H9 (cell line): ENCODE data around the gene PRUNE2. TPM values are rescaled to one million over a fixed set of nuclear protein-coding genes. Genes with fewer than 3 reads are reported as not detected.

Experiments used
- DNase-seq: peaks from one replicate; pipeline ENCODE4 v3.0.0-alpha.2; 2017
- H2AFZ ChIP-seq: one replicate; pipeline ENCODE4 v1.6.1; 2013; ENCODE audit warnings: mild to moderate bottlenecking, low read length, control low read depth, moderate library complexity
- H2AK5ac ChIP-seq: 2 replicates; pipeline ENCODE4 v1.6.1; 2013; ENCODE audit warnings: low read length, control low read depth, mixed read lengths; ENCODE audit not compliant: insufficient read length
- H2BK120ac ChIP-seq: one replicate; pipeline ENCODE4 v1.6.1; 2013; ENCODE audit warnings: low read depth, mild to moderate bottlenecking, low read length, control low read depth, inconsistent platforms; ENCODE audit not compliant: poor library complexity, severe bottlenecking
- H2BK12ac ChIP-seq: 2 replicates; pipeline ENCODE4 v1.6.1; 2013; ENCODE audit warnings: low read length, control low read depth, mixed read lengths, low read depth; ENCODE audit not compliant: insufficient read length
- H2BK15ac ChIP-seq: 2 replicates; pipeline ENCODE4 v1.6.1; 2013; ENCODE audit warnings: low read depth, low read length, control low read depth
- H2BK20ac ChIP-seq: one replicate; pipeline ENCODE4 v1.6.1; 2013; ENCODE audit warnings: low read depth, mild to moderate bottlenecking, low read length, control low read depth, inconsistent platforms; ENCODE audit not compliant: poor library complexity, severe bottlenecking
- H2BK5ac ChIP-seq: 2 replicates; pipeline ENCODE4 v1.6.1; 2013; ENCODE audit warnings: low read length, control low read depth, mixed read lengths; ENCODE audit not compliant: insufficient read length
- H3K14ac ChIP-seq: 2 replicates; pipeline ENCODE4 v1.6.1; 2013; ENCODE audit warnings: low read length, control low read depth; ENCODE audit not compliant: insufficient read depth
- H3K18ac ChIP-seq: 2 replicates; pipeline ENCODE4 v1.6.1; 2013; ENCODE audit warnings: low read depth, mild to moderate bottlenecking, mixed read lengths, low read length, control low read depth; ENCODE audit not compliant: insufficient read length
- H3K23ac ChIP-seq: 2 replicates; pipeline ENCODE4 v1.6.1; 2013; ENCODE audit warnings: low read length, control low read depth, mixed read lengths, low read depth; ENCODE audit not compliant: insufficient read length
- H3K23me2 ChIP-seq: 2 replicates; pipeline ENCODE4 v1.6.1; 2013; ENCODE audit warnings: low read depth, mild to moderate bottlenecking, mixed read lengths, low read length, control low read depth; ENCODE audit not compliant: insufficient read length, poor library complexity, severe bottlenecking
- H3K27ac ChIP-seq: 2 replicates; pipeline ENCODE4 v1.5.1; 2013; ENCODE audit warnings: low read length, control low read depth, mixed read lengths, low read depth; ENCODE audit not compliant: insufficient read length
- H3K27me3 ChIP-seq: 2 replicates; pipeline ENCODE4 v1.6.1; 2013; ENCODE audit warnings: low read length, control low read depth, inconsistent platforms; ENCODE audit not compliant: insufficient read depth
- H3K4ac ChIP-seq: 2 replicates; pipeline ENCODE4 v1.6.1; 2013; ENCODE audit warnings: low read depth, mild to moderate bottlenecking, control low read depth, inconsistent platforms, low read length, moderate library complexity
- H3K4me1 ChIP-seq: 2 replicates; pipeline ENCODE4 v1.6.1; 2013; ENCODE audit warnings: low read length, control low read depth, inconsistent platforms; ENCODE audit not compliant: insufficient read depth
- H3K4me2 ChIP-seq: 2 replicates; pipeline ENCODE4 v1.6.1; 2013; ENCODE audit warnings: low read length, control low read depth, mixed read lengths; ENCODE audit not compliant: insufficient read length, insufficient read depth
- H3K56ac ChIP-seq: 2 replicates; pipeline ENCODE4 v1.6.1; 2013; ENCODE audit warnings: low read depth, mild to moderate bottlenecking, mixed read lengths, low read length, control low read depth; ENCODE audit not compliant: insufficient read length
- H3K79me1 ChIP-seq: 2 replicates; pipeline ENCODE4 v1.6.1; 2013; ENCODE audit warnings: low read depth, mild to moderate bottlenecking, moderate library complexity, low read length, control low read depth, inconsistent platforms; ENCODE audit not compliant: insufficient read depth, poor library complexity, severe bottlenecking
- H3K79me2 ChIP-seq: 2 replicates; pipeline ENCODE4 v1.6.1; 2013; ENCODE audit warnings: low read length, control low read depth, inconsistent platforms; ENCODE audit not compliant: insufficient read depth
- H3K9ac ChIP-seq: 2 replicates; pipeline ENCODE4 v1.6.1; 2013; ENCODE audit warnings: low read length, control low read depth, mixed read lengths; ENCODE audit not compliant: insufficient read length; ENCODE audit errors: extremely low read depth
- H3K9me3 ChIP-seq: one replicate; pipeline ENCODE4 v1.6.1; 2013; ENCODE audit warnings: low read depth, low read length, inconsistent platforms; ENCODE audit not compliant: control insufficient read depth
- H3T11ph ChIP-seq: one replicate; pipeline ENCODE4 v1.6.1; 2013; ENCODE audit warnings: mild to moderate bottlenecking, low read length, control low read depth, inconsistent platforms
- H4K20me1 ChIP-seq: one replicate; pipeline ENCODE4 v1.6.1; 2013; ENCODE audit not compliant: control insufficient read depth, insufficient read length, insufficient read depth
- H4K5ac ChIP-seq: 2 replicates; pipeline ENCODE4 v1.6.1; 2013; ENCODE audit warnings: low read depth, mild to moderate bottlenecking, mixed read lengths, low read length, control low read depth; ENCODE audit not compliant: insufficient read length
- H4K8ac ChIP-seq: replicated peaks from 2 replicates; pipeline ENCODE4 v1.6.1; 2013; ENCODE audit warnings: low read length, control low read depth, mixed read lengths, low read depth; ENCODE audit not compliant: insufficient read length
- H4K91ac ChIP-seq: 2 replicates; pipeline ENCODE4 v1.6.1; 2013; ENCODE audit warnings: low read depth, mild to moderate bottlenecking, moderate library complexity, mixed read lengths, low read length, control low read depth; ENCODE audit not compliant: insufficient read length
- H3K27ac Mint-ChIP-seq, 3 experiments: 2 replicates in 2 of 3; 3 replicates in 1 of 3; pipeline ENCODE4 v1.8.0; 2020 to 2021; ENCODE audit warnings: mixed read lengths in 3 of 3, mild to moderate bottlenecking in 1 of 3, moderate library complexity in 1 of 3
- H3K27me3 Mint-ChIP-seq: 2 replicates; pipeline ENCODE4 v1.8.0; 2021; ENCODE audit warnings: low read depth, mild to moderate bottlenecking, moderate library complexity, mixed read lengths
- H3K36me3 Mint-ChIP-seq, 3 experiments: 2 replicates in 2 of 3; 3 replicates in 1 of 3; pipeline ENCODE4 v1.8.0; 2020 to 2021; ENCODE audit warnings: low read depth in 3 of 3, mixed read lengths in 3 of 3; ENCODE audit not compliant: insufficient read depth in 1 of 3
- H3K4me1 Mint-ChIP-seq, 2 experiments: 2 replicates each; pipeline ENCODE4 v1.8.0; 2020; ENCODE audit warnings: mixed read lengths in 2 of 2
- H3K4me3 Mint-ChIP-seq, 2 experiments: 2 replicates in 1 of 2; 3 replicates in 1 of 2; pipeline ENCODE4 v1.8.0; 2020 to 2021; ENCODE audit warnings: mild to moderate bottlenecking in 2 of 2, mixed read lengths in 2 of 2, moderate library complexity in 1 of 2
- H3K9me3 Mint-ChIP-seq, 2 experiments: 2 replicates in 1 of 2; 3 replicates in 1 of 2; pipeline ENCODE4 v1.8.0; 2020; ENCODE audit warnings: mild to moderate bottlenecking in 2 of 2, mixed read lengths in 2 of 2, moderate library complexity in 1 of 2
- CTCF ChIP-seq: fragments of 200-600 bp; sonication (generic); conservative IDR thresholded peaks from 3 replicates; pipeline ENCODE4 v1.8.0; 2021; ENCODE audit warnings: antibody characterized with exemption, mild to moderate bottlenecking
- WGBS: extraction: QIAGEN DNeasy Blood & Tissue Kit; methylation state at CpG from one replicate; pipeline ENCODE4 v1.1.7; 2013; ENCODE audit warnings: missing lambda C conversion rate, low lambda C conversion rate, mixed read lengths; ENCODE audit not compliant: insufficient read length; ENCODE audit errors: extremely low coverage; 5-methylcytosine and 5-hydroxymethylcytosine counted together
- total RNA-seq: library from RNA; stranded (reverse); gene quantifications from 2 replicates; pipeline ENCODE4 v1.2.1, GENCODE V29; 2021

The PRUNE2 gene
- total RNA-seq, 1 experiment from 2014 or later = 12.1 TPM

GRCh38 chr9:76687861-76688391 lies 218.0 kb downstream of the PRUNE2 start:
- TF ChIP-seq CTCF = no peak
- no peak for DNase-seq
- no peak overlapping the region for H3K4ac ChIP-seq
- H3K4me1 ChIP-seq = no peaks in the 10 kb centered on the region
- no peak overlapping the region for H3K27ac ChIP-seq
- H3K36me3 Mint-ChIP-seq = no peaks in the 10 kb centered on the region
- no peak overlapping the region for H4K8ac ChIP-seq
- no peak overlapping the region for H4K91ac ChIP-seq
- no peak overlapping the region for H3K23ac ChIP-seq
- no CpG with 5 or more reads among the region's 4 CpGs for WGBS
- no peaks in the 10 kb centered on the region for H3K23me2 ChIP-seq
- no peaks in the 10 kb centered on the region for H4K20me1 ChIP-seq
- no peak overlapping the region for H3K14ac ChIP-seq
- H2BK12ac ChIP-seq = no peak overlapping the region
- H3K79me1 ChIP-seq = no peaks in the 10 kb centered on the region
- peaks cover 43% of the 10 kb centered on the region for H3K27me3 Mint-ChIP-seq
- H2BK120ac ChIP-seq = no peak overlapping the region
- H3K4me3 Mint-ChIP-seq = no peak overlapping the region
- no peak overlapping the region for H3K9ac ChIP-seq
- no peak overlapping the region for H2AFZ ChIP-seq
- H3K4me2 ChIP-seq = no peak overlapping the region
- H3K79me2 ChIP-seq = no peaks in the 10 kb centered on the region
- H3K9me3 Mint-ChIP-seq = no peaks in the 10 kb centered on the region; a peak in 1 of 5 replicates
- no peak overlapping the region for H2BK5ac ChIP-seq
- H2BK15ac ChIP-seq = no peak overlapping the region
- no peak overlapping the region for H3K56ac ChIP-seq
- H3K27me3 ChIP-seq = peaks cover 6% of the 10 kb centered on the region; the same call in 1 of the 2 replicates
- no peak overlapping the region for H3K18ac ChIP-seq
- peaks cover 34 to 43% of the 10 kb centered on the region in 2 experiments for H3K4me1 Mint-ChIP-seq
- no peak overlapping the region for H3K27ac Mint-ChIP-seq
- no peak overlapping the region for H4K5ac ChIP-seq
- no peak overlapping the region for H3T11ph ChIP-seq
- H2BK20ac ChIP-seq = no peak overlapping the region
- no peaks in the 10 kb centered on the region for H3K9me3 ChIP-seq
- no peak overlapping the region for H2AK5ac ChIP-seq
